ENCODE measurements around the gene TRABD2A. TPM values are rescaled to one million over a fixed set of nuclear protein-coding genes. Genes with fewer than 3 reads are reported as not detected.
"Not testable (repeated sequence)": the region's sequence is repeated elsewhere in the genome, so short reads cannot be mapped to it uniquely, and the experiment has no call there.

TRABD2A gene
- total RNA-seq, 2 experiments from 2014 or later, result 166 to 170 TPM

GRCh38 chr2:84875213-84875560 lies 5.7 kb downstream of the TRABD2A start:
- H3K4me3 Mint-ChIP-seq, result peak overlapping the region; percentile 74
- ATAC-seq (ENCODE audit: poor library complexity), result no peak
- peaks cover 82% of the 10 kb centered on the region for H3K4me1 ChIP-seq (ENCODE audit: insufficient read depth, low read length)

GRCh38 chr2:84874381-84875212 lies 6.3 kb downstream of the TRABD2A start:
- ChIA-PET CTCF (interaction anchor here (2.0 kb wide), 1 partner anchor 51 kb away, joined by 7 read pairs; no protein-coding TSS in a partner anchor), POLR2A (interaction anchor here (0.9 kb wide), 1 partner anchor 7 kb away, joined by 3 read pairs; no protein-coding TSS in a partner anchor)
- no peak for ATAC-seq (ENCODE audit: poor library complexity)
- Histone ChIP-seq H3K9me3 (ENCODE audit: control insufficient read depth in 1 of 2, insufficient read depth in 1 of 2, low read length in 2 of 2) (no peaks in the 10 kb centered on the region), H3K4me1 (ENCODE audit: insufficient read depth, low read length) (peaks cover 87% of the 10 kb centered on the region), H3K36me3 (ENCODE audit: insufficient read depth, low read length) (peaks cover 32% of the 10 kb centered on the region), H3K4me3 (ENCODE audit: low read length) (no peak overlapping the region), H3K27ac (ENCODE audit: low read depth in 1 of 2, low read length in 2 of 2) (peak overlapping the region; percentile 18 to 69), H3K27me3 (ENCODE audit: control insufficient read depth in 1 of 2, insufficient read depth in 2 of 2, low read length in 2 of 2) (no peaks in the 10 kb centered on the region)
- DNase-seq, result peak in 2 of 14 experiments; percentile 73 to 76
- peaks cover 83% of the 10 kb centered on the region for H3K4me1 Mint-ChIP-seq (ENCODE audit: low read depth)
- peak overlapping the region; percentile 74 for H3K4me3 Mint-ChIP-seq
- intact Hi-C loops (cut with DNase I, micrococcal nuclease), result no loop called here
- H3K36me3 Mint-ChIP-seq (ENCODE audit: low read depth), result peaks cover 82% of the 10 kb centered on the region
- no peaks in the 10 kb centered on the region for H3K9me3 Mint-ChIP-seq
- TF ChIP-seq CTCF (IDR thresholded peaks at IDR 0.05), result no peak
- no peaks in the 10 kb centered on the region for H3K27me3 Mint-ChIP-seq
- peak overlapping the region; percentile 92 for H3K27ac Mint-ChIP-seq

More at GRCh38 chr2:84875213-84875560, 5.7 kb downstream of the TRABD2A start:
- no peaks in the 10 kb centered on the region for H3K27me3 Mint-ChIP-seq
- H3K4me3 ChIP-seq (ENCODE audit: low read length), result no peak overlapping the region
- H3K36me3 ChIP-seq (ENCODE audit: insufficient read depth, low read length), result peaks cover 28% of the 10 kb centered on the region
- DNase-seq, result no peak
- H3K4me1 Mint-ChIP-seq (ENCODE audit: low read depth), result peaks cover 77% of the 10 kb centered on the region
- peak overlapping the region; percentile 92 for H3K27ac Mint-ChIP-seq
- CTCF ChIA-PET, result interaction anchor here (1.8 kb wide), 1 partner anchor 51 kb away, joined by 9 read pairs; no protein-coding TSS in a partner anchor
- no peaks in the 10 kb centered on the region for H3K27me3 ChIP-seq (ENCODE audit: control insufficient read depth in 1 of 2, insufficient read depth in 2 of 2, low read length in 2 of 2)
- intact Hi-C loops (cut with DNase I, micrococcal nuclease), result no loop called here
- POLR2A ChIA-PET, result interaction anchor here (0.7 to 8.2 kb wide), 3 partner anchors 8 to 27 kb away, joined by 3 to 138 read pairs (median 3); no protein-coding TSS in a partner anchor
- H3K9me3 ChIP-seq (ENCODE audit: control insufficient read depth in 1 of 2, insufficient read depth in 1 of 2, low read length in 2 of 2), result no peaks in the 10 kb centered on the region
- H3K9me3 Mint-ChIP-seq, result no peaks in the 10 kb centered on the region
- peaks cover 82% of the 10 kb centered on the region for H3K36me3 Mint-ChIP-seq (ENCODE audit: low read depth)
- no peak for TF ChIP-seq CTCF (IDR thresholded peaks at IDR 0.05)
- peak overlapping the region; percentile 18 to 69 for H3K27ac ChIP-seq (ENCODE audit: low read depth in 1 of 2, low read length in 2 of 2)

- Mint-ChIP-seq H3K4me3 (peak overlapping the region; percentile 60), H3K4me1 (ENCODE audit: low read depth) (peaks cover 90% of the 10 kb centered on the region), H3K27ac (peak overlapping the region; percentile 92), H3K9me3 (no peaks in the 10 kb centered on the region), H3K27me3 (no peaks in the 10 kb centered on the region), H3K36me3 (ENCODE audit: low read depth) (peaks cover 87% of the 10 kb centered on the region)
- Histone ChIP-seq H3K4me3 (ENCODE audit: low read length) (no peak overlapping the region), H3K9me3 (ENCODE audit: control insufficient read depth in 1 of 2, insufficient read depth in 1 of 2, low read length in 2 of 2) (no peaks in the 10 kb centered on the region), H3K27me3 (ENCODE audit: control insufficient read depth in 1 of 2, insufficient read depth in 2 of 2, low read length in 2 of 2) (no peaks in the 10 kb centered on the region), H3K36me3 (ENCODE audit: insufficient read depth, low read length) (peaks cover 42% of the 10 kb centered on the region), H3K4me1 (ENCODE audit: insufficient read depth, low read length) (peaks cover 80% of the 10 kb centered on the region), H3K27ac (ENCODE audit: low read depth in 1 of 2, low read length in 2 of 2) (peak overlapping the region in 1 of 2 donors; percentile 31)
- intact Hi-C loops (cut with DNase I, micrococcal nuclease), result no loop called here
- ChIA-PET POLR2A (no interaction called here), CTCF (interaction anchor here (2.0 kb wide), 1 partner anchor 53 kb away, joined by 7 read pairs; no protein-coding TSS in a partner anchor)
- DNase-seq (no peak), ATAC-seq (ENCODE audit: poor library complexity) (peak; percentile 15)
- TF ChIP-seq CTCF (IDR thresholded peaks at IDR 0.05), result no peak
Observed at GRCh38 chr2:84873350-84873749, 7.5 kb downstream of the TRABD2A start.

GRCh38 chr2:84872691-84873090 lies 8.2 kb downstream of the TRABD2A start:
- H3K9me3 Mint-ChIP-seq; intact Hi-C loops (cut with DNase I, micrococcal nuclease); H3K9me3 ChIP-seq (ENCODE audit: control insufficient read depth in 1 of 2, insufficient read depth in 1 of 2, low read length in 2 of 2); H3K27ac ChIP-seq (ENCODE audit: low read depth in 1 of 2, low read length in 2 of 2); DNase-seq; H3K27me3 Mint-ChIP-seq; CTCF ChIA-PET; H3K4me3 ChIP-seq (ENCODE audit: low read length); ATAC-seq (ENCODE audit: poor library complexity); H3K27me3 ChIP-seq (ENCODE audit: control insufficient read depth in 1 of 2, insufficient read depth in 2 of 2, low read length in 2 of 2): not testable (repeated sequence)
- Mint-ChIP-seq H3K27ac (peak overlapping the region; percentile 92), H3K4me3 (peak overlapping the region; percentile 50), H3K36me3 (ENCODE audit: low read depth) (peaks cover 86% of the 10 kb centered on the region), H3K4me1 (ENCODE audit: low read depth) (peaks cover 89% of the 10 kb centered on the region)
- H3K36me3 ChIP-seq (ENCODE audit: insufficient read depth, low read length), result peaks cover 42% of the 10 kb centered on the region
- H3K4me1 ChIP-seq (ENCODE audit: insufficient read depth, low read length), result peaks cover 73% of the 10 kb centered on the region
- POLR2A ChIA-PET, result interaction anchor here (1.2 to 2.7 kb wide), 2 partner anchors 11 to 13 kb away, joined by 3 to 9 read pairs; no protein-coding TSS in a partner anchor
